ENCODE data around the gene SDK1. TPM values are rescaled to one million over a fixed set of nuclear protein-coding genes. Genes with fewer than 3 reads are reported as not detected.

SDK1 gene
- total RNA-seq, result 37.6 and 39.6 TPM in 2 replicates
- long read RNA-seq, partial matches to known transcripts, result 8 of 24 reads
- long read RNA-seq, other reads (novel, unspliced or antisense), result 16 of 24 reads

- H3K4me3 Mint-ChIP-seq (ENCODE audit: low read depth), result peak within 1 kb of the TSS; percentile 86
- H3K4me1 Mint-ChIP-seq (ENCODE audit: low read depth), result peaks cover 23% of the 10 kb centered on the region
- H3K36me3 Mint-ChIP-seq (ENCODE audit: insufficient read depth), result no peaks in the 10 kb centered on the region
- DNase-seq (ENCODE audit: low spot score, unreplicated experiment), result peak; percentile 91
- H3K9me3 Mint-ChIP-seq (ENCODE audit: low read depth), result no peaks in the 10 kb centered on the region
- H3K27me3 Mint-ChIP-seq, result peaks cover 10% of the 10 kb centered on the region
- TF ChIP-seq CTCF (IDR thresholded peaks at IDR 0.05; ENCODE audit: unreplicated experiment), result peak; percentile 93
- peak within 1 kb of the TSS; percentile 92 for H3K27ac Mint-ChIP-seq
These were observed at the start of gene SDK1 for GRCh38 chr7:3300651-3301448. TSS of gene SDK1 (plus strand) at chr7:3301252. CDS start at chr7:3301587, 335 bp downstream.

GRCh38 chr7:3254718-3255117 is 46.3 kb upstream of the SDK1 start:
- Mint-ChIP-seq H3K27ac (no peak overlapping the region), H3K27me3 (peaks cover 6% of the 10 kb centered on the region), H3K9me3 (ENCODE audit: low read depth) (no peaks in the 10 kb centered on the region), H3K4me3 (ENCODE audit: low read depth) (no peak overlapping the region), H3K4me1 (ENCODE audit: low read depth) (peaks cover 4% of the 10 kb centered on the region), H3K36me3 (ENCODE audit: insufficient read depth) (no peaks in the 10 kb centered on the region)
- DNase-seq (ENCODE audit: low spot score, unreplicated experiment), result no peak
- no peak for TF ChIP-seq CTCF (IDR thresholded peaks at IDR 0.05; ENCODE audit: unreplicated experiment)

- no peak overlapping the region for H3K27ac Mint-ChIP-seq
These were observed 41.2 kb upstream of the SDK1 start for GRCh38 chr7:3259711-3260400.

GRCh38 chr7:3260401-3260715 is 40.7 kb upstream of the SDK1 start:
- H3K36me3 Mint-ChIP-seq (ENCODE audit: insufficient read depth), result no peaks in the 10 kb centered on the region
- H3K27ac Mint-ChIP-seq, result no peak overlapping the region
- TF ChIP-seq CTCF (IDR thresholded peaks at IDR 0.05; ENCODE audit: unreplicated experiment), result no peak
- no peak for DNase-seq (ENCODE audit: low spot score, unreplicated experiment)
- peaks cover 24% of the 10 kb centered on the region for H3K27me3 Mint-ChIP-seq
- H3K9me3 Mint-ChIP-seq (ENCODE audit: low read depth), result no peaks in the 10 kb centered on the region
- peaks cover 26% of the 10 kb centered on the region for H3K4me1 Mint-ChIP-seq (ENCODE audit: low read depth)
- H3K4me3 Mint-ChIP-seq (ENCODE audit: low read depth), result no peak overlapping the region

More at GRCh38 chr7:3259711-3260400, 41.2 kb upstream of the SDK1 start:
- DNase-seq (ENCODE audit: low spot score, unreplicated experiment), result no peak
- Mint-ChIP-seq H3K27me3 (peaks cover 20% of the 10 kb centered on the region), H3K4me1 (ENCODE audit: low read depth) (peaks cover 22% of the 10 kb centered on the region), H3K9me3 (ENCODE audit: low read depth) (no peaks in the 10 kb centered on the region), H3K36me3 (ENCODE audit: insufficient read depth) (no peaks in the 10 kb centered on the region), H3K4me3 (ENCODE audit: low read depth) (no peak overlapping the region)
- no peak for TF ChIP-seq CTCF (IDR thresholded peaks at IDR 0.05; ENCODE audit: unreplicated experiment)

- Mint-ChIP-seq H3K36me3 (ENCODE audit: insufficient read depth) (no peaks in the 10 kb centered on the region), H3K4me3 (ENCODE audit: low read depth) (no peak overlapping the region), H3K9me3 (ENCODE audit: low read depth) (no peaks in the 10 kb centered on the region), H3K4me1 (ENCODE audit: low read depth) (peaks cover 23% of the 10 kb centered on the region), H3K27me3 (peaks cover 31% of the 10 kb centered on the region), H3K27ac (no peak overlapping the region)
- no peak for DNase-seq (ENCODE audit: low spot score, unreplicated experiment)
- no peak for TF ChIP-seq CTCF (IDR thresholded peaks at IDR 0.05; ENCODE audit: unreplicated experiment)
These were observed 36.2 kb upstream of the SDK1 start for GRCh38 chr7:3264693-3265339.
